ENCODE data around the gene PPP2R1B. TPM values are rescaled to one million over a fixed set of nuclear protein-coding genes. Genes with fewer than 3 reads are reported as not detected.

PPP2R1B gene
- total and polyA plus RNA-seq, 2 donors (not counting 1 experiment from before 2014, with no cell fraction given): 8.2 to 37.0 TPM

DNA sequence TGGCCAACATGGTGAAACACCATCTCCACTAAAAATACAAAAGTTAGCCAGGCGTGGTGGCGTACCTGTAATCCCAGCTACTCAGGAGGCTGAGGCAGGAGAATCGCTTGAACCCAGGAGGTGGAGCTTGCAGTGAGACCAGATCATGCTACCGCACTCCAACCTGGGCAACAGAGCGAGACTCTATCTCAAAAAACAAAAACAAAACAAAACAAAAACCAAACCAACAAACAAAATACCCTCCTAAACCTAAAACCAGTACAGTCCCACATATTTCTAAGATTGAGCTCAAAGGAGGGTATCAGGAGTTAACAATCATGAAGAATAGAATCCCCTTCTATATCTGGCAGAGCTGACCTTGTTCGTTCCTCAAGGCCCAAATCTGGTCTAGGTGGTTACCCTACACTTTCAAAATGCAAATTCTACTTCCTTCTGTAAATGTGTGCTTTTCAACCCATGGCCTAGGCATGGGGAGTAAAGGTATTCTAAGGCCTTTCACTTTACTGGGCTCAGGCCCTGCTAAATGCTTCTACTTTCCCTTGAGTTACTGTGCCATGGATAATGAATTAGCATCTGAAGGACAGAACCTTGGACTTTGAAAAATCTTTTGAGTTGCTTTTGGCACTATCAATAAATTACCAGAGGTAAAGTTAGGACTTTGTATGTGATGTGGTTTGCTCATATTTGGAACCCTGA, 10.4 kb upstream of the PPP2R1B start:
- peak overlapping the region; percentile 41 for H3K9ac ChIP-seq (ENCODE audit: low read length)
- H3K27ac ChIP-seq (ENCODE audit: low read length in 2 of 2): peak overlapping the region; percentile 63 to 76
- 42% methylated on average over 4 of the region's 6 CpGs for whole genome bisulfite sequencing (ENCODE audit: insufficient coverage)
- POLR2A ChIA-PET: interaction anchor here (1.1 to 1.5 kb wide), 2 partner anchors 11 to 174 kb away, joined by 3 to 6 read pairs; partner anchors contain the start of genes PPP2R1B and SIK2
- peak overlapping the region; percentile 40 for H2AFZ ChIP-seq (ENCODE audit: insufficient read depth, low read depth, low read length, poor library complexity, severe bottlenecking)
- peak overlapping the region in 1 of 5 experiments; percentile 32 for H3K4me3 ChIP-seq (ENCODE audit: control extremely low read depth in 1 of 5, extremely low read depth in 1 of 5, insufficient read depth in 1 of 5, low read depth in 2 of 5, low read length in 4 of 5)
- H3K27me3 Mint-ChIP-seq: no peaks in the 10 kb centered on the region
- ATAC-seq (ENCODE audit: low read depth) (peak; percentile 97), DNase-seq (peak; percentile 83)
- H3K4me3 Mint-ChIP-seq: peak overlapping the region; percentile 82
- peak overlapping the region; percentile 69 for H3K4me2 ChIP-seq (replicated peaks; ENCODE audit: low read depth, low read length, poor library complexity, severe bottlenecking)
- CTCF ChIA-PET: interaction anchor here (0.9 to 6.3 kb wide), 34 partner anchors 10 to 494 kb away, joined by 3 to 151 read pairs (median 6); partner anchors contain the start of genes ALG9, PPP2R1B and SIK2
- no peaks in the 10 kb centered on the region for H4K20me1 ChIP-seq (ENCODE audit: control insufficient read depth, insufficient read depth, low read length, poor library complexity, severe bottlenecking)
- TF ChIP-seq, protein P1, sequence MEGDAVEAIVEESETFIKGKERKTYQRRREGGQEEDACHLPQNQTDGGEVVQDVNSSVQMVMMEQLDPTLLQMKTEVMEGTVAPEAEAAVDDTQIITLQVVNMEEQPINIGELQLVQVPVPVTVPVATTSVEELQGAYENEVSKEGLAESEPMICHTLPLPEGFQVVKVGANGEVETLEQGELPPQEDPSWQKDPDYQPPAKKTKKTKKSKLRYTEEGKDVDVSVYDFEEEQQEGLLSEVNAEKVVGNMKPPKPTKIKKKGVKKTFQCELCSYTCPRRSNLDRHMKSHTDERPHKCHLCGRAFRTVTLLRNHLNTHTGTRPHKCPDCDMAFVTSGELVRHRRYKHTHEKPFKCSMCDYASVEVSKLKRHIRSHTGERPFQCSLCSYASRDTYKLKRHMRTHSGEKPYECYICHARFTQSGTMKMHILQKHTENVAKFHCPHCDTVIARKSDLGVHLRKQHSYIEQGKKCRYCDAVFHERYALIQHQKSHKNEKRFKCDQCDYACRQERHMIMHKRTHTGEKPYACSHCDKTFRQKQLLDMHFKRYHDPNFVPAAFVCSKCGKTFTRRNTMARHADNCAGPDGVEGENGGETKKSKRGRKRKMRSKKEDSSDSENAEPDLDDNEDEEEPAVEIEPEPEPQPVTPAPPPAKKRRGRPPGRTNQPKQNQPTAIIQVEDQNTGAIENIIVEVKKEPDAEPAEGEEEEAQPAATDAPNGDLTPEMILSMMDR (IDR thresholded peaks at IDR 0.05): no peak
- TF ChIP-seq EZH2 (IDR thresholded peaks at IDR 0.05; ENCODE audit: borderline replicate concordance, insufficient read depth, low read depth, low read length, poor library complexity, severe bottlenecking): no peak
- H3K9me3 Mint-ChIP-seq (ENCODE audit: insufficient read depth): no peaks in the 10 kb centered on the region
- intact Hi-C loops (cut with micrococcal nuclease): loop anchor here (1.0 to 2.0 kb wide), 7 partner anchors 10 to 494 kb away; partner anchors contain the start of genes PPP2R1B and SIK2
- no peaks in the 10 kb centered on the region for H3K27me3 ChIP-seq (replicated peaks in 1 of 4; ENCODE audit: control extremely low read depth in 1 of 4, control insufficient read depth in 3 of 4, insufficient read depth in 4 of 4, low read length in 3 of 4)
- no peaks in the 10 kb centered on the region for H3K79me2 ChIP-seq (ENCODE audit: control insufficient read depth, insufficient read depth, low read length)
- no peaks in the 10 kb centered on the region for H3K36me3 ChIP-seq (replicated peaks in 1 of 2; ENCODE audit: control extremely low read depth in 1 of 2, control insufficient read depth in 1 of 2, extremely low read depth in 1 of 2, insufficient read depth in 2 of 2, low read length in 1 of 2)
- H3K4me1 Mint-ChIP-seq: peaks cover 23% of the 10 kb centered on the region
- H3K4me1 ChIP-seq (ENCODE audit: control insufficient read depth in 2 of 2, insufficient read depth in 2 of 2, low read length in 2 of 2): peaks cover 17 to 21% of the 10 kb centered on the region in 2 donors
- no peaks in the 10 kb centered on the region for H3K9me3 ChIP-seq (ENCODE audit: control extremely low read depth in 1 of 3, control insufficient read depth in 2 of 3, insufficient read depth in 1 of 3, low read length in 2 of 3)
- H3K27ac Mint-ChIP-seq: peak overlapping the region; percentile 91
